GM19438 (cell line): ENCODE data around the gene PCDH1.
A peak's percentile ranks its signal among the peaks of the same experiment; 100 is the strongest.
"Not testable (repeated sequence)": the region's sequence is repeated elsewhere in the genome, so short reads cannot be mapped to it uniquely, and the experiment has no call there.

ENCODE experiments used
- ATAC-seq: cut with Tn5 transposase; IDR thresholded peaks from one replicate; pipeline ENCODE4 v1.9.1; 2021; ENCODE audit warnings: low read depth; ENCODE audit not compliant: unreplicated experiment

Gene PCDH1

GRCh38 chr5:141878186-141878710 lies at the start of gene PCDH1:
Gene PCDH1 (minus strand): TSS chr5:141878410. CDS start chr5:141878262, 148 bp downstream.
- no peak for ATAC-seq

GRCh38 chr5:141926434-141926833 lies 48.2 kb upstream of the PCDH1 start:
- ATAC-seq = no peak

- ATAC-seq = peak; percentile 99
Observed at GRCh38 chr5:141923448-141924313, 45.5 kb upstream of the PCDH1 start, which contains the start of gene DELE1. Gene DELE1 (plus strand): TSS chr5:141923871. CDS start chr5:141923942, 71 bp downstream.

- ATAC-seq = not testable (repeated sequence)
Observed at GRCh38 chr5:141922827-141923447, 44.7 kb upstream of the PCDH1 start.

- ATAC-seq = no peak
Observed at GRCh38 chr5:141920771-141921170, 42.6 kb upstream of the PCDH1 start.

- no peak for ATAC-seq
Observed at GRCh38 chr5:141919218-141920119, 41.3 kb upstream of the PCDH1 start.

GRCh38 chr5:141917760-141918159 lies 39.5 kb upstream of the PCDH1 start:
- ATAC-seq = no peak

- ATAC-seq = no peak
Observed at GRCh38 chr5:141916522-141916921, 38.3 kb upstream of the PCDH1 start.

- ATAC-seq = no peak
Observed at GRCh38 chr5:141915881-141916336, 37.7 kb upstream of the PCDH1 start.

- ATAC-seq = no peak
Observed at GRCh38 chr5:141914797-141915196, 36.6 kb upstream of the PCDH1 start.

GRCh38 chr5:141914199-141914743 lies 36.1 kb upstream of the PCDH1 start:
- ATAC-seq = peak; percentile 81

GRCh38 chr5:141913560-141914198 lies 35.5 kb upstream of the PCDH1 start:
- ATAC-seq = no peak

- no peak for ATAC-seq
Observed at GRCh38 chr5:141910271-141910673, 32.1 kb upstream of the PCDH1 start.

GRCh38 chr5:141909212-141909611 lies 31.0 kb upstream of the PCDH1 start:
- no peak for ATAC-seq

- no peak for ATAC-seq
Observed at GRCh38 chr5:141908796-141909195, 30.6 kb upstream of the PCDH1 start.

- ATAC-seq = no peak
Observed at GRCh38 chr5:141906972-141907371, 28.8 kb upstream of the PCDH1 start.

GRCh38 chr5:141906517-141906916 lies 28.3 kb upstream of the PCDH1 start:
- no peak for ATAC-seq

GRCh38 chr5:141904551-141904950 lies 26.3 kb upstream of the PCDH1 start:
- no peak for ATAC-seq

GRCh38 chr5:141903261-141903660 lies 25.1 kb upstream of the PCDH1 start:
- no peak for ATAC-seq
